ENCODE measurements around the gene APPL2.
A peak's percentile ranks its signal among the peaks of the same experiment; 100 is the strongest.

Gene APPL2

GRCh38 chr12:105262461-105263184, 26.6 kb upstream of the APPL2 start:
- Histone ChIP-seq H3K79me2 (ENCODE audit: control insufficient read depth, low read length) (no peaks in the 10 kb centered on the region), H3K27ac (ENCODE audit: low read depth, low read length) (no peak overlapping the region), H3K4me3 (ENCODE audit: low read length) (no peak overlapping the region), H3K9me3 (ENCODE audit: control insufficient read depth, insufficient read depth, low read length) (no peaks in the 10 kb centered on the region), H4K20me1 (ENCODE audit: control insufficient read depth, insufficient read depth, low read depth, low read length) (no peaks in the 10 kb centered on the region), H3K4me1 (ENCODE audit: control insufficient read depth, low read length) (peaks cover 24% of the 10 kb centered on the region), H3K9me2 (replicated peaks; ENCODE audit: control insufficient read depth, low read length) (no peaks in the 10 kb centered on the region), H3K4me2 (ENCODE audit: low read length) (no peak overlapping the region), H3F3A (ENCODE audit: control insufficient read depth, insufficient read depth) (no peaks in the 10 kb centered on the region), H3K36me3 (ENCODE audit: control insufficient read depth, low read length) (no peaks in the 10 kb centered on the region), H3K27me3 (ENCODE audit: control insufficient read depth, low read length) (no peaks in the 10 kb centered on the region)
- TF ChIP-seq EZH2phosphoT487 (IDR thresholded peaks at IDR 0.05; ENCODE audit: borderline replicate concordance, low read length) (no peak), CTCF (IDR thresholded peaks at IDR 0.05; ENCODE audit: low read depth, low read length, poor library complexity, severe bottlenecking) (no peak)

GRCh38 chr12:105261010-105261409, 25.0 kb upstream of the APPL2 start:
- Histone ChIP-seq H3F3A (ENCODE audit: control insufficient read depth, insufficient read depth) (no peaks in the 10 kb centered on the region), H3K27me3 (ENCODE audit: control insufficient read depth, low read length) (no peaks in the 10 kb centered on the region), H3K79me2 (ENCODE audit: control insufficient read depth, low read length) (no peaks in the 10 kb centered on the region), H3K4me2 (ENCODE audit: low read length) (peak overlapping the region; percentile 66), H3K27ac (ENCODE audit: low read depth, low read length) (peak overlapping the region; percentile 55), H3K4me1 (ENCODE audit: control insufficient read depth, low read length) (peaks cover 24% of the 10 kb centered on the region), H3K4me3 (ENCODE audit: low read length) (peak overlapping the region; percentile 56), H3K9me3 (ENCODE audit: control insufficient read depth, insufficient read depth, low read length) (no peaks in the 10 kb centered on the region), H3K36me3 (ENCODE audit: control insufficient read depth, low read length) (no peaks in the 10 kb centered on the region), H3K9me2 (replicated peaks; ENCODE audit: control insufficient read depth, low read length) (no peaks in the 10 kb centered on the region), H4K20me1 (ENCODE audit: control insufficient read depth, insufficient read depth, low read depth, low read length) (no peaks in the 10 kb centered on the region)
- no peak for TF ChIP-seq CTCF (IDR thresholded peaks at IDR 0.05; ENCODE audit: low read depth, low read length, poor library complexity, severe bottlenecking)
- no peak for TF ChIP-seq EZH2phosphoT487 (IDR thresholded peaks at IDR 0.05; ENCODE audit: borderline replicate concordance, low read length)

GRCh38 chr12:105259226-105259625, 23.3 kb upstream of the APPL2 start:
- no peaks in the 10 kb centered on the region for H3K9me3 ChIP-seq (ENCODE audit: control insufficient read depth, insufficient read depth, low read length)
- no peaks in the 10 kb centered on the region for H3F3A ChIP-seq (ENCODE audit: control insufficient read depth, insufficient read depth)
- no peaks in the 10 kb centered on the region for H3K79me2 ChIP-seq (ENCODE audit: control insufficient read depth, low read length)
- no peak overlapping the region for H3K4me2 ChIP-seq (ENCODE audit: low read length)
- no peaks in the 10 kb centered on the region for H4K20me1 ChIP-seq (ENCODE audit: control insufficient read depth, insufficient read depth, low read depth, low read length)
- no peak overlapping the region for H3K4me3 ChIP-seq (ENCODE audit: low read length)
- H3K36me3 ChIP-seq (ENCODE audit: control insufficient read depth, low read length), result no peaks in the 10 kb centered on the region
- TF ChIP-seq CTCF (IDR thresholded peaks at IDR 0.05; ENCODE audit: low read depth, low read length, poor library complexity, severe bottlenecking) (no peak), EZH2phosphoT487 (IDR thresholded peaks at IDR 0.05; ENCODE audit: borderline replicate concordance, low read length) (no peak)
- peaks cover 24% of the 10 kb centered on the region for H3K4me1 ChIP-seq (ENCODE audit: control insufficient read depth, low read length)
- no peaks in the 10 kb centered on the region for H3K9me2 ChIP-seq (replicated peaks; ENCODE audit: control insufficient read depth, low read length)
- H3K27ac ChIP-seq (ENCODE audit: low read depth, low read length), result no peak overlapping the region
- no peaks in the 10 kb centered on the region for H3K27me3 ChIP-seq (ENCODE audit: control insufficient read depth, low read length)

Measured in DOHH2 (cell line).